GM23248 (cell line): ENCODE results near the gene NOL4L. TPM values are rescaled to one million over a fixed set of nuclear protein-coding genes. Genes with fewer than 3 reads are reported as not detected.

Experiments
- DNase-seq: peaks from one replicate; pipeline ENCODE4 v3.0.0-alpha.2; 2015
- H2AFZ ChIP-seq: fragments of 200-600 bp; sonication (generic); 2 replicates; pipeline ENCODE4 v1.6.1; 2016; ENCODE audit warnings: antibody characterized with exemption
- H3F3A ChIP-seq: fragments of 200-600 bp; sonication (generic); 2 replicates; pipeline ENCODE4 v1.6.1; 2016; ENCODE audit warnings: mild to moderate bottlenecking, antibody characterized with exemption, mixed run types; ENCODE audit not compliant: insufficient read depth
- H3K27ac ChIP-seq: fragments of 200-600 bp; sonication (generic); 2 replicates; pipeline ENCODE4 v1.5.1; 2016; ENCODE audit warnings: mild to moderate bottlenecking
- H3K27me3 ChIP-seq: fragments of 200-600 bp; sonication (generic); replicated peaks from 2 replicates; pipeline ENCODE4 v1.6.1; 2016; ENCODE audit warnings: mild to moderate bottlenecking; ENCODE audit not compliant: insufficient read depth
- H3K36me3 ChIP-seq: fragments of 200-600 bp; sonication (generic); 2 replicates; pipeline ENCODE4 v1.6.1; 2016; ENCODE audit warnings: low read depth, mild to moderate bottlenecking
- H3K4me1 ChIP-seq: fragments of 200-600 bp; sonication (generic); 2 replicates; pipeline ENCODE4 v1.6.1; 2016; ENCODE audit warnings: mild to moderate bottlenecking; ENCODE audit not compliant: insufficient read depth
- H3K4me2 ChIP-seq: fragments of 200-600 bp; sonication (generic); one replicate; pipeline ENCODE4 v1.6.1; 2016; ENCODE audit warnings: mild to moderate bottlenecking; ENCODE audit not compliant: unreplicated experiment
- H3K4me3 ChIP-seq: fragments of 200-600 bp; sonication (generic); 2 replicates; pipeline ENCODE4 v1.5.1; 2016; ENCODE audit warnings: mild to moderate bottlenecking
- H3K79me2 ChIP-seq: fragments of 200-600 bp; sonication (generic); 2 replicates; pipeline ENCODE4 v1.6.1; 2016; ENCODE audit warnings: mild to moderate bottlenecking; ENCODE audit not compliant: insufficient read depth
- H3K9ac ChIP-seq: fragments of 200-600 bp; sonication (generic); 2 replicates; pipeline ENCODE4 v1.6.1; 2016; ENCODE audit warnings: mild to moderate bottlenecking
- H3K9me2 ChIP-seq: fragments of 200-600 bp; sonication (generic); 2 replicates; pipeline ENCODE4 v1.6.1; 2016; ENCODE audit warnings: mixed run types, mild to moderate bottlenecking, moderate library complexity; ENCODE audit not compliant: insufficient read depth
- H3K9me3 ChIP-seq: fragments of 200-600 bp; sonication (generic); one replicate; pipeline ENCODE4 v1.6.1; 2017; ENCODE audit warnings: low read depth
- H4K20me1 ChIP-seq: fragments of 200-600 bp; sonication (generic); 2 replicates; pipeline ENCODE4 v1.6.0; 2016; ENCODE audit not compliant: insufficient read depth
- EZH2 ChIP-seq: fragments of 200-600 bp; sonication (generic); IDR thresholded peaks from 2 replicates; pipeline ENCODE4 v1.6.1; 2018; ENCODE audit warnings: antibody characterized with exemption, mild to moderate bottlenecking; ENCODE audit not compliant: insufficient read depth, poor library complexity, severe bottlenecking
- EZH2phosphoT487 ChIP-seq: fragments of 200-600 bp; sonication (generic); IDR thresholded peaks from 2 replicates; pipeline ENCODE4 v1.6.1; 2018; ENCODE audit warnings: antibody characterized with exemption, moderate library complexity, mild to moderate bottlenecking, low read depth; ENCODE audit not compliant: insufficient read depth
- WGBS, 2 experiments: methylation state at CpG; one replicate each; pipeline ENCODE4 v1.1.6; 2015 to 2017; ENCODE audit warnings: low lambda C conversion rate in 2 of 2, low coverage in 1 of 2; ENCODE audit errors: missing lambda C conversion rate in 2 of 2; 5-methylcytosine and 5-hydroxymethylcytosine counted together
- in situ Hi-C: fragments of 300-500 bp; cut with MboI; formaldehyde crosslinking; loops from 2 replicates; pipeline ENCODE4 v1.15.0; 2020
- polyA plus RNA-seq: library from polyadenylated mRNA; unstranded; fragments of >200 nt; fragmentation: Nextera tagmentation; extraction: Ambion mirVana; gene quantifications from 2 replicates; pipeline ENCODE4 v1.2.1, GENCODE V29; 2016
- total RNA-seq: library from RNA; depleted of rRNA; stranded (reverse); fragments of >200 nt; shearing (Covaris generic); gene quantifications from 2 replicates; pipeline ENCODE4 v1.2.3, GENCODE V29; 2014

The NOL4L gene
- total and polyA plus RNA-seq, 2 experiments from 2014 or later: 5.2 to 7.9 TPM

DNA sequence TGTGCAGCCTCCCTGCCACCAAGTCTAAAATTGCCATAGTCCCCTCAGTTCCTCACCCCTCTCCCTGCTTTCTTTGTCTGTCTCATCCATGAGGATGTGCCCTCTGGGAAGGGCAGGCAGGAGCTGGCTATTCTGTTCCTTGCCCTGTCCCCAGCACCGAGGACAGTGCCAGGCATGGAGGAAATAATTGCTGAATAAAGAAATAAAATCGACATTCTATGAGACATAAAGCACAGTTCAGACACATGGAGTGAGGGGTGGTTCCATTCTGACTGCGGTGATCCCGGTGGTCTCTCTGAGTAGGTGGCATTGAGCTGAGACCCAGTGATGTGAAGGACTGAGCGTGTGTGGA is 23.5 kb upstream of the NOL4L start:
- H3K9ac ChIP-seq: no peak overlapping the region
- no peaks in the 10 kb centered on the region for H3K4me1 ChIP-seq
- H3K4me3 ChIP-seq: no peak overlapping the region
- peaks cover 32% of the 10 kb centered on the region for H3K27me3 ChIP-seq
- 50 to 52% methylated on average over 5 of the region's 5 CpGs for WGBS, 2 experiments
- no peaks in the 10 kb centered on the region for H3F3A ChIP-seq
- in situ Hi-C loops: no loop called here
- H3K9me2 ChIP-seq: no peaks in the 10 kb centered on the region
- no peaks in the 10 kb centered on the region for H3K36me3 ChIP-seq
- DNase-seq: no peak
- no peaks in the 10 kb centered on the region for H3K9me3 ChIP-seq
- no peak overlapping the region for H3K4me2 ChIP-seq
- H4K20me1 ChIP-seq: no peaks in the 10 kb centered on the region
- H2AFZ ChIP-seq: no peak overlapping the region
- TF ChIP-seq EZH2 (no peak), EZH2phosphoT487 (no peak)
- H3K79me2 ChIP-seq: no peaks in the 10 kb centered on the region
- H3K27ac ChIP-seq: no peak overlapping the region

DNA sequence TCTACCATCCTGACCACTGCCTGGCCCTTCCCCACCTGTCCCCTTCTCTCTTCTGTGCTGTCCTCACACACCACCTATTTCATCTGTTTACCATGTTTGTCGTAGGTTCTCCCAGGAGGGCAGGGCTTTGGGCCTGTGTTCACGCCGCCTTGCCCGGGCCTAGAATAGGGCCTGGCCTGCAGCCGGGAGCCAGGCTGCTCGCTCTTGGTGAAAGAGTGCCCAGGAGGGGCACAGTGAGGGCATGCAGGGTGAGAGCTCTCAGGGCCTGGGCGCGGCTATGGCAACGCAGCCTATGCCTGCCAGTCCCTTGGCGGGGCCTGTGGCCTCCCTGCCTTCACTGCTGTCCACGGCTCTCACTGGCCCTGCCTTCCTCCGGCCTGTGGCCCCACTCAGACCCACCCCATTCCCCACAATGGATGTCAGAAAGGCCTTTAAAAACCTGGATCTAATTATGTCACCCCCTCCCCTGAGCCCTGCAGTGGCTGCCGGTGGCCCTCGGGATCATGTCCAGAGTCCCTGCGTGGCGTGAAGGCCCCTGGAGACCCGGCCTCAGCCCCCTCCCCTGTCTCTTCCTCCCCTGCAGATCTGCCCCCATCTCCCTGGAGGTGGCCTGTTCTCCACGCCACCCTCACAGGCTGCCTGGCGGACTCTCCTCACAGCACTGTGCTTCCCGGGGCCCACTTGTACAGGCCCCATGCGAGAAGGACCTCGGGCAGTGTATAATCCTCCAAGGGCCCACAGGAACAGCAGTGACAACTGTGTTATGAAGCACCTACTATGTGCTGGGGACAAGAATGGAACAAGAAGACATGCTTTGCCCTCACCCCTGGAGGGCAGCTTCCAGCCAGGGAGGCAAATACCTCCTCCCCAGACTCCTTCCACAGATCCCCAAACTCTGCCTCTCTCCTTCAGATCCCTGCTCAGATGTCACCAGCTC is 22.9 kb upstream of the NOL4L start:
- Histone ChIP-seq H3K27ac (no peak overlapping the region), H3K9me3 (no peaks in the 10 kb centered on the region), H3F3A (no peaks in the 10 kb centered on the region), H3K4me1 (no peaks in the 10 kb centered on the region), H2AFZ (no peak overlapping the region), H3K79me2 (no peaks in the 10 kb centered on the region), H3K4me3 (no peak overlapping the region), H3K9ac (no peak overlapping the region), H3K36me3 (no peaks in the 10 kb centered on the region), H3K4me2 (no peak overlapping the region), H3K27me3 (peaks cover 32% of the 10 kb centered on the region), H4K20me1 (no peaks in the 10 kb centered on the region), H3K9me2 (no peaks in the 10 kb centered on the region)
- WGBS, 2 experiments: 85 to 86% methylated on average over 17 to 22 of the region's 22 CpGs
- TF ChIP-seq EZH2 (no peak), EZH2phosphoT487 (no peak)
- in situ Hi-C loops: no loop called here
- no peak for DNase-seq

DNA sequence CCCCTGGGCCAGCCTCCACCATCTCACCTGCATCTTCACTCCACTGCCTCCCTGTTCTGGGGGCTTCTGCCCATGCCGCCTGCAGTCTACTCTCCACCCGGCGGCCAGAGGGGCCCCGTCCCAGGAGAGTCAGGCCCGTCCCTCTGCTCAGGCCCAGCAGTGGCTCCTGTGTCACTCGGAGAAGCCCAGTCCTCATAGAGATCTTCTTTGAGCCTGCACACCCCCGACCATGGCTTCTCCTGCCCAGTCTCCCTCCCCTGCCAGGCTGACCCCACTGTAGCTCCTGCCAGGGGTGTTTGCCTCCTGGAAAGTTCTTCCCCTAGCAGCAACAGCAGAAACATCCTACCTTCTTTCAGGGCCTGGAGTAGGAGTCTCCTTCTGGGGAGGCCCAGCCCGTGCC is 22.2 kb upstream of the NOL4L start:
- H3K4me2 ChIP-seq: no peak overlapping the region
- DNase-seq: no peak

DNA sequence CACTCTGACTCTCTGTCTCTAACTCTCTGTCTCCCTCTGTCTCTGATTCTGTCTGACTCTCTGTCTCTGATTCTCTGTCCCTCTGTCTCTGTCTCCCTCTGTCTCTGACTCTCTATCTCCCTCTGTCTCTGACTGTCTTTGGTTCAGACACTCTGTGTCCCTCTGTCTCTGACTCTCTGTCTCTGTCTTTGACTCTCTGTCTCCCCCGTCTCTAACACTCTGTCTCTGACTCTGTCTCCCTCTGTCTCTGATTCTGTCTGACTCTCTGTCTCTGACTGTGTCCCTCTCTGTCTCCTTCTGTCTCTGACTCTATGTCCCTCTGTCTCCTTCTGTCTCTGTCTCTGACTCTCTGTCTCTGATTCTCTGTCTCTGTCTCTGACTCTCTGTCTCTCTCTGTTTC is 21.7 kb upstream of the NOL4L start:
- Histone ChIP-seq H3K9me2 (no peaks in the 10 kb centered on the region), H3K36me3 (no peaks in the 10 kb centered on the region), H3K27ac (no peak overlapping the region), H3K9ac (no peak overlapping the region), H3K9me3 (no peaks in the 10 kb centered on the region), H3K4me2 (no peak overlapping the region), H3K79me2 (no peaks in the 10 kb centered on the region), H3K27me3 (peaks cover 32% of the 10 kb centered on the region), H3K4me3 (no peak overlapping the region), H2AFZ (no peak overlapping the region), H3K4me1 (no peaks in the 10 kb centered on the region), H3F3A (no peaks in the 10 kb centered on the region), H4K20me1 (no peaks in the 10 kb centered on the region)
- TF ChIP-seq EZH2 (no peak), EZH2phosphoT487 (no peak)
- WGBS, 2 experiments: 80 to 84% methylated on average over 1 of the region's 1 CpG
- no peak for DNase-seq
- in situ Hi-C loops: no loop called here

More for the DNA sequence above, 22.2 kb upstream of the NOL4L start:
- WGBS, 2 experiments: 71 to 76% methylated on average over 8 of the region's 8 CpGs
- no peaks in the 10 kb centered on the region for H3F3A ChIP-seq
- no peaks in the 10 kb centered on the region for H4K20me1 ChIP-seq
- peaks cover 32% of the 10 kb centered on the region for H3K27me3 ChIP-seq
- H3K79me2 ChIP-seq: no peaks in the 10 kb centered on the region
- H3K9ac ChIP-seq: no peak overlapping the region
- in situ Hi-C loops: no loop called here
- H3K9me3 ChIP-seq: no peaks in the 10 kb centered on the region
- H3K36me3 ChIP-seq: no peaks in the 10 kb centered on the region
- no peak overlapping the region for H3K27ac ChIP-seq
- H3K4me1 ChIP-seq: no peaks in the 10 kb centered on the region
- H3K4me3 ChIP-seq: no peak overlapping the region
- TF ChIP-seq EZH2phosphoT487: no peak
- TF ChIP-seq EZH2: no peak
- H2AFZ ChIP-seq: no peak overlapping the region
- no peaks in the 10 kb centered on the region for H3K9me2 ChIP-seq
